ENCODE data around the gene FKBP15. TPM values are rescaled to one million over a fixed set of nuclear protein-coding genes. Genes with fewer than 3 reads are reported as not detected.

Gene FKBP15
- polyA plus RNA-seq, 1 donor (not counting 4 experiments of a cell fraction or from before 2014, with no cell fraction given), result 22.4 TPM

DNA sequence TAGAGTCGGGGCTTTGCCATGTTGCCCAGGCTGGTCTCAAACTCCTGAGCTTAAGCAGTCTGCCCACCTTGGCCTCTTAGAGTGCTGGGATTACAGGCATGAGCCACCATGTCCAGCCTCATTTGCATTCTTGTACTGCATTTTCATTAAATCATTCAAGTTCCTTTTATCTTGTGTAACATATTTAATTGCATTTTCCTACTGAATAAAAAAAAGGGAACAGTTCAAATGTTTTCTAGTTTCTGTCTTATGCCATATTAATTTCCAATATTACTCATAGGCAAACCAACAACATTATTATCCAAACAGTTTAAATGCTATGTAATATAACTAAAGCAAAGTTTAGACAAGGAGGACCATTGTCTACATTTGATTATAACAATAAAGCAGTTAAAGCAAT lies 6.4 kb upstream of the FKBP15 start:
- no peak overlapping the region for H3K4me3 ChIP-seq (ENCODE audit: control insufficient read depth in 2 of 3, extremely low read depth in 1 of 3, insufficient read depth in 2 of 3, low read depth in 1 of 3, low read length in 3 of 3)
- no peak for DNase-seq (ENCODE audit: low read depth, low spot score)
- TF ChIP-seq EZH2 (IDR thresholded peaks at IDR 0.05; ENCODE audit: low read length), result no peak
- TF ChIP-seq, protein P1, sequence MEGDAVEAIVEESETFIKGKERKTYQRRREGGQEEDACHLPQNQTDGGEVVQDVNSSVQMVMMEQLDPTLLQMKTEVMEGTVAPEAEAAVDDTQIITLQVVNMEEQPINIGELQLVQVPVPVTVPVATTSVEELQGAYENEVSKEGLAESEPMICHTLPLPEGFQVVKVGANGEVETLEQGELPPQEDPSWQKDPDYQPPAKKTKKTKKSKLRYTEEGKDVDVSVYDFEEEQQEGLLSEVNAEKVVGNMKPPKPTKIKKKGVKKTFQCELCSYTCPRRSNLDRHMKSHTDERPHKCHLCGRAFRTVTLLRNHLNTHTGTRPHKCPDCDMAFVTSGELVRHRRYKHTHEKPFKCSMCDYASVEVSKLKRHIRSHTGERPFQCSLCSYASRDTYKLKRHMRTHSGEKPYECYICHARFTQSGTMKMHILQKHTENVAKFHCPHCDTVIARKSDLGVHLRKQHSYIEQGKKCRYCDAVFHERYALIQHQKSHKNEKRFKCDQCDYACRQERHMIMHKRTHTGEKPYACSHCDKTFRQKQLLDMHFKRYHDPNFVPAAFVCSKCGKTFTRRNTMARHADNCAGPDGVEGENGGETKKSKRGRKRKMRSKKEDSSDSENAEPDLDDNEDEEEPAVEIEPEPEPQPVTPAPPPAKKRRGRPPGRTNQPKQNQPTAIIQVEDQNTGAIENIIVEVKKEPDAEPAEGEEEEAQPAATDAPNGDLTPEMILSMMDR (optimal IDR thresholded peaks at IDR 0.05 in 1 of 3, IDR thresholded peaks at IDR 0.05 in 1 of 3, conservative IDR thresholded peaks at IDR 0.05 in 1 of 3; ENCODE audit: extremely low read depth in 1 of 3, insufficient read depth in 2 of 3, low read length in 3 of 3), result no peak
- no peak overlapping the region for H3K4me2 ChIP-seq (ENCODE audit: control insufficient read depth, extremely low read depth, insufficient read depth, low read depth, low read length)
- H3K9me1 ChIP-seq (ENCODE audit: control insufficient read depth, extremely low read depth, insufficient read depth, low read length), result no peaks in the 10 kb centered on the region
- H3K36me3 ChIP-seq (ENCODE audit: control insufficient read depth in 2 of 2, extremely low read depth in 1 of 2, insufficient read depth in 2 of 2, low read length in 2 of 2), result peaks cover 0 to 4% of the 10 kb centered on the region in 2 experiments
- H3K79me2 ChIP-seq (ENCODE audit: control insufficient read depth, insufficient read depth, low read length), result peaks cover 14% of the 10 kb centered on the region
- no peaks in the 10 kb centered on the region for H3K9me3 ChIP-seq (ENCODE audit: control insufficient read depth, low read depth, low read length)
- H2AFZ ChIP-seq (ENCODE audit: control insufficient read depth, low read length), result no peak overlapping the region
- H4K20me1 ChIP-seq (ENCODE audit: control insufficient read depth, extremely low read depth, insufficient read depth, low read length), result no peaks in the 10 kb centered on the region
- no peak overlapping the region for H3K27ac ChIP-seq (ENCODE audit: control insufficient read depth, insufficient read depth, low read length)
- H3K27me3 ChIP-seq (ENCODE audit: control insufficient read depth, extremely low read depth, insufficient read depth, low read length), result no peaks in the 10 kb centered on the region
- FAIRE-seq, result no peak
- no peak overlapping the region for H3K9ac ChIP-seq (ENCODE audit: control insufficient read depth, extremely low read depth, insufficient read depth, low read length)
- dilution Hi-C loops (cut with MboI; ENCODE audit: extremely low pct_ligation_motif_present, low sequenced_read_pairs), result no loop called here
- peaks cover 12% of the 10 kb centered on the region for H3K4me1 ChIP-seq (ENCODE audit: control insufficient read depth, extremely low read depth, insufficient read depth, low read length)

DNA sequence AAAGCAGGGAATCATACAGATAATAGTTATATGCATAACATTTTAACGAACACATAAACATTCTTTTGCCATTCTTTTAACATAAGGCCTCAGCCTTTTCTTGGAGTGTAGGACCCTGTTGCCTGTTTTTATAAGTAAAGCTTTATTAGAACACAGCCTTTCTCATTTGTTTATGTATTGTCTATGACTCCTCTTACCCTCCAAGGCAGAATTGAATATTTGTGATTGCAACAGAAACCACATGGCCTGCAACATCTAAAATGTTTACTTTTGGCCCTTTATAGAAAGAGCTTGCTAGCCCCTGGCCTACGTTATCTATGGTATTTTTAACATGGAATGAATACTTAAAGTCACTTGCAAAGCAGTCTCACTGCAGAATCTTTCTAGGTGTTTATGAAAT lies 2.9 kb upstream of the FKBP15 start:
- Histone ChIP-seq H4K20me1 (ENCODE audit: control insufficient read depth, extremely low read depth, insufficient read depth, low read length) (no peaks in the 10 kb centered on the region), H3K4me2 (ENCODE audit: control insufficient read depth, extremely low read depth, insufficient read depth, low read depth, low read length) (no peak overlapping the region), H2AFZ (ENCODE audit: control insufficient read depth, low read length) (no peak overlapping the region), H3K79me2 (ENCODE audit: control insufficient read depth, insufficient read depth, low read length) (peaks cover 46% of the 10 kb centered on the region), H3K9ac (ENCODE audit: control insufficient read depth, extremely low read depth, insufficient read depth, low read length) (no peak overlapping the region), H3K27ac (ENCODE audit: control insufficient read depth, insufficient read depth, low read length) (no peak overlapping the region), H3K4me1 (ENCODE audit: control insufficient read depth, extremely low read depth, insufficient read depth, low read length) (peaks cover 30% of the 10 kb centered on the region), H3K9me3 (ENCODE audit: control insufficient read depth, low read depth, low read length) (no peaks in the 10 kb centered on the region), H3K4me3 (ENCODE audit: control insufficient read depth in 2 of 3, extremely low read depth in 1 of 3, insufficient read depth in 2 of 3, low read depth in 1 of 3, low read length in 3 of 3) (no peak overlapping the region), H3K27me3 (ENCODE audit: control insufficient read depth, extremely low read depth, insufficient read depth, low read length) (no peaks in the 10 kb centered on the region), H3K36me3 (ENCODE audit: control insufficient read depth in 2 of 2, extremely low read depth in 1 of 2, insufficient read depth in 2 of 2, low read length in 2 of 2) (peaks cover 0 to 4% of the 10 kb centered on the region in 2 experiments), H3K9me1 (ENCODE audit: control insufficient read depth, extremely low read depth, insufficient read depth, low read length) (no peaks in the 10 kb centered on the region)
- DNase-seq (ENCODE audit: low read depth, low spot score), result no peak
- FAIRE-seq, result no peak
- TF ChIP-seq, protein P1 (optimal IDR thresholded peaks at IDR 0.05 in 1 of 3, IDR thresholded peaks at IDR 0.05 in 1 of 3, conservative IDR thresholded peaks at IDR 0.05 in 1 of 3; ENCODE audit: extremely low read depth in 1 of 3, insufficient read depth in 2 of 3, low read length in 3 of 3), result no peak
- no peak for TF ChIP-seq EZH2 (IDR thresholded peaks at IDR 0.05; ENCODE audit: low read length)
- dilution Hi-C loops (cut with MboI; ENCODE audit: extremely low pct_ligation_motif_present, low sequenced_read_pairs), result no loop called here
